Activated T-helper 9 cell treated with anti-CD3 and anti-CD28 coated beads, Interleukin-2, amount 50 U/mL, for 16 hours (primary cell): ENCODE data around the gene APOLD1.
A peak's percentile ranks its signal among the peaks of the same experiment; 100 is the strongest.
"Not testable (repeated sequence)": the region's sequence is repeated elsewhere in the genome, so short reads cannot be mapped to it uniquely, and the experiment has no call there.

Experiments
- DNase-seq: peaks from one replicate; pipeline ENCODE4 v3.0.0-alpha.2; 2020; ENCODE audit warnings: low read depth

The APOLD1 gene

DNA sequence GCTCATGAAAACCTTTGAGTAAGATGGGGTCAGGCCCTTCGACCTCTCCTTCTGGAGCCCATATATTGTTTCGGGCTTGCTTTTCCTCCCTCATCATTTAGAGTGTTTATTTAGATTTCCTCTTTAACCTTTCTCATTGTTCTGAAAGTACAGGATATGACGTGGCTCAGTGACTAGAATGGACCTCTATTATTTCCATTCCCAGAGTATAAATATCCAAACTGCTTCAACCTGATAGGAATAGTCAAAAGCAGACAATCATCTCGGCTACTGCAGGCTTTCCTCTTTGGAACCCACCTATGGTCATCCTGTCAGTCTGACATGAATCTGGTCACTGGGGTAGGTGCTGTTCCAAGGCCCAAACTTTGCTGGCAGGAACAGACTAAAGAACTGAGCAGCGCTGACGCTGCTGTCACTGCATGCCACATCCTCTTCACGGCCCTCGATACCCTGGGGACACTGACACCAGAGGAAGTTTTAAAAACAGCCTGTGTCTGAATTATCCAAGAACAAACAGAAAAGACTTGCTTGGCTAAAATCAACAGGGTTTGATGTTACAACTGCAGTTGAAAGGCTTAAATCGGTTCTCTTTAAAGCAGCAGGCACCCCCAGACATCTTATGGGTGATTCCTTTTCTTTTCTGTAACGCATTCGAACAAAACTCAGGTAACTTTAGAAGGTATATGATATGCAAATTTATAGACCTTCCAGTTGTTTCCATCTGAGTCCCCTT, 22.7 kb downstream of the APOLD1 start:
- peak; percentile 3 for DNase-seq

DNA sequence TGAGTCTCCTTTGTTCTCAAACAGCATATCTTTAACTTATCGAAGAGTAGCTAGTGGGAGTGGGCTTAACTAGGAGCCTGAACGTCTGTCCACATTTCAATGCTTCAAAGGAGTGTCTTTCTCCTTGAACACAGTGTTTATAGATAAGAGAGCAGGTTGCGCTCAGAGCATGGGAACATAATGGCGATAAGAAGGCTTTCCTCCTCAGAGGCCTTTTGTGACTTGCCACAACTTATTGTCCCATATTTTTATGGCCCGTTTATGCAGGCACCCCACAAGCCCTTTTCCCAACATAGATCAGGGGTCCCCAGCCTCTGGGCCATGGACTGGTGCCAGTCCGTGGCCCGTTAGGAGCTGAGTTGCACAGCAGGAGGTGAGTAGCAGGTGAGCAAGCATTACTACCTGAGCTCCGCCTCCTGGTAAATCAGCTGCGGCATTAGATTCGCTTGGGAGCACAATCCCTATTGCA, 25.1 kb downstream of the APOLD1 start:
- DNase-seq, result no peak

DNA sequence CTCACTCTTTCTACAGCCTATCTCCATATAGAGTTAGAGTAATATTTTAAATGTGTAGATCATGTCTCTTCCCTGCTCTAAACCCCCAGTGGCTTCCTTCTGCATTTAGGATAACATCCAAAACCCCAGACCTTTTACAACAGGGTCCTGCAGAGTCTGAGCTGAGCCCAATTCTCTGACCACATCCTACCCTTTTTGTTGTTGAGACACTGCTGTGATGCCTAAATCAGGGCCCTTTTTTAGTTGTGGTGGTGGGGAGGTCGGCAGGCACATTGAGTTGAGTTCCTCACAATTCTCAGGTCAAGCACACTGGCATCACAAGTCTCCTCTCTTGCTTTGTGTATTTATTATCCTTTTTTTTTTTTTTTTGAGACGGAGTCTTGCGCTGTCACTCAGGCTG, 25.9 kb downstream of the APOLD1 start:
- no peak for DNase-seq

DNA sequence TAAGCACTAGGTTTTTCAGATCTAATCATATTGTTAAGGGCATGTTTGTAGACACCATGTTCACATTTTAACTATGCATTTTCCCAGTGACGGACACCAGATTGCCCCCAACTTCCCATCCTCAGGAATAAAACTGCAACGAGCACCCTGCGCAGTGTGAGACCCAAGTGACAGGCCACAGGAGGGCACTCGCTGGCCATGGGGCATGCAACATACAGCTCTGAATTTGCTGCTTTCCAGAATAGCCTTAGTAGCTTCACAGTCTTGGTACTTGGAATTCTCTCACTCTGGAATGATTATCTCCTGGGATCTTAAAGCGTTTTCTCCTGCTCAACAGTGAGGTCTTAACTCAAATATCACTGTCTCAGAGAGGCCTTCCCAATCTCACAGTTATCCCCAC, 26.7 kb downstream of the APOLD1 start:
- DNase-seq, result no peak

DNA sequence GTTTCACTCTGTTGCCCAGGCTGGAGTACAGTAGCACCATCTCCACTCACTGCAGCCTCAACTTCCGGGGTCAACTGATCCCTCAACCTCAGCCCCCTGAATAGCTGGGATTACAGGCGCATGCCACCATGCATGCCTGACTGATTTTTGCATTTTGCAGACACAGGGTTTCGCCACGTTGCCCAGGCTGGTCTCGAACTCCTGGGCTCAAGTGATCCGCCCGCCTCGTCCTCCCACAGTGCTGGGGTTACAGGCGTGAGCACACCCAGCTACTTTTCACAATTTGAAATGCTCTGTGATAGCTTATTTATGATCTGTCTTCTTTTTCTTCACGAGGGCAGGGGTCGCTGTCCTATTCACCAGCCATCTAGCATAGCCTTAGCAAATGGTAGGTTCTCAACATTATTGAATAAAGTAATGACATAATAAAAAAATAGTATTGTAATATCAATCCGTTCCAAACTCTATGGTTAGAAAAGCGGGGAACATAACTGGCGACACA, 27.2 kb downstream of the APOLD1 start:
- DNase-seq, result no peak

DNA sequence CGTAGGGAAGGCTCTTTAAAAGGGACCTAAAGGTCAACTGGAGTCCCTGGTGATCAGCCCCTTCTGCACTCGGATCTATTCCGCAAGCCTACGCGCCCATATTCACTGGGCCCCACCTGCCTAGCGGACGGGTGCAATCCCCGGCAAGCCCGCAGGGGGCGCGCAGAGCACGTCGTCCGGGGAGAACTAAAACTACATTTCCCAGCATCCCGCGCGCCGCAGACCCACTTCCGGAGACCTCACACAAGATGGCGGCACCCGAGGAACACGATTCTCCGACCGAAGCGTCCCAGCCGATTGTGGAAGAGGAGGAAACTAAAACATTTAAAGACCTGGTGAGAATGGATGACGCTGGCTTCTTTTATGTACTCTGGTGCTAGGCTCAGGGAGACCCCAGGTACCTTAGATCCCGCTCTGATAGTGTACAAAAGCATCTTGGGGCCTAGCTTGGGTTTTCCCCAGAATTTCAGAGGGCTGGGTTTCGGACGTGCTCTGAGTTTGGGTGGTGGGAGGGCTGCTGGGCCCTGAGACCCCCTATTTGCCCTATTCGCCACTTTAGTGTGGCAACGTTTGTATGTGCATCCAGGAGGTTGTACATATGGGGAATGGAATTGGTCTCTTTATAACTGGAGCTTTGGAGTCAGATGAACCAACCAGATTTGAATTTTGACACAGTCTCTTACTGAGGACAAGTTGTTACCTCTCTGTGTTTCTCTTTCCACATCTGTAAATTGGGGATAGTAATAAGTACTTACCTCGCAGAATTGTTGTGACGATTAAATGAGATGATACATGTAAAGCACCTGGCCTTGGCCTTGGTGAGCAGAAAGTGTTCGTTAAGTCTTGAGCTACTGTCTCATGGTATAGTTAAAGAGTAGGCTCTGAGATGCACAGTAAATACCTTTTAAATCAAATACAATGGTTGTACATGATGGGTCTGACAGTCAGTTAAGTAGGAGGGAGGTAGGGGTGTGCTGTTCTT, 28.0 kb downstream of the APOLD1 start, which contains the start of gene DDX47:
Gene DDX47, plus strand, starts transcription at position 227 of the 982 bp plus-strand sequence. Its CDS starts 22 bp downstream, at position 249.
- peak; percentile 96 for DNase-seq

DNA sequence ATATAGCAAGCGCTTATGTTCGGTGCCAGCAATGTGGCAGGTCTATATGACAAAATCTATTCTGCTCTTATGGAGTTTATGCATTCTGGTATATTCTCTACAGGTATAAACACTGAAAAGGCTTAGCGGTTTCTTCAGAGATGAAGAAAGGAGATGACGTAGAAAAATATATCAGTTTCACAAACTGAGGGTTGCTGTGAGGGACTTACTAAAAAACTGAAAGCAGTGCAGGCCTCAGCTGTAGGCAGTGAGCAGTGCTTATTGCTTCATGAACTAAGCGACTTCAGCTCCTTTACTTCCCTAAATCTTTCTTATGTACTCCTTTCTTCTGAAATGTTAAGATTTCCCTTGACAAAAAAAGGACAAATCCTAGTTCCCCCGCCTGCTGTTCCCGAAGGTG, 32.2 kb downstream of the APOLD1 start:
- no peak for DNase-seq

DNA sequence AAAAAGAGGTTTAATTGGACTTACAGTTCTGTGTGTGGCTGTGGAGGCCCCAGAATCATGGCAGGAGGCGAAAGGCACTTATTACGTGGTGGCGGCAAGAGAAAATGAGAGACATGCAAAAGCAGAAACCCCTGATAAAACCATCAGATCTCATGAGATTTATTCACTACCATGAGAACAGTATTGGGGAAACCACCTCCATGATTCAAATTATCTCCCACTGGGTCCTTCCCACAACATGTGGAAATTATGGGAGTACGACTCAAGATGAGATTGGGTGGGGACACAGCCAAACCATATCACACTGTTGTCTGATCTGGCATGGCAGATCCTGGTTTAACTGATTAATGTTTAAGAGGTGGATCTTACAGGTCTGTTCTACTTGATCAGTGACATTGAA, 33.2 kb downstream of the APOLD1 start:
- DNase-seq, result no peak

DNA sequence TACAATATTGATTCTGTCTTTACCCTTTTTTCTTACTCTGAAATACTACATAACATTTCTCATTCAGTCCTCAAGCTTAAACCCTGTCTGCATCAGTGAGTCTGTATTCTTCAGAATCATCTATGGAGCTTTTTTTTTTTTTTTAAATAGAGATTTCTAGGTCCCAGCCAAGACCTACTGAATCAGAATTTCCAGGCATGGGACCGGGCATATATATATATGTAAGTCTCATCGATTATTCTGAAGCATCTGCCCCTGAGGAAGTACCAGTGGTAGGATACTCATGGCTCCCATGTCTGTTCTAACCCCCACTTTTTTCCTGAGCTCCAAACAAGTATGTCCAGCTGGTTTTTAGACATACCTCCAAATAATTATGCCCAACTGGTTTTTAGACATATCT, 33.8 kb downstream of the APOLD1 start:
- no peak for DNase-seq

DNA sequence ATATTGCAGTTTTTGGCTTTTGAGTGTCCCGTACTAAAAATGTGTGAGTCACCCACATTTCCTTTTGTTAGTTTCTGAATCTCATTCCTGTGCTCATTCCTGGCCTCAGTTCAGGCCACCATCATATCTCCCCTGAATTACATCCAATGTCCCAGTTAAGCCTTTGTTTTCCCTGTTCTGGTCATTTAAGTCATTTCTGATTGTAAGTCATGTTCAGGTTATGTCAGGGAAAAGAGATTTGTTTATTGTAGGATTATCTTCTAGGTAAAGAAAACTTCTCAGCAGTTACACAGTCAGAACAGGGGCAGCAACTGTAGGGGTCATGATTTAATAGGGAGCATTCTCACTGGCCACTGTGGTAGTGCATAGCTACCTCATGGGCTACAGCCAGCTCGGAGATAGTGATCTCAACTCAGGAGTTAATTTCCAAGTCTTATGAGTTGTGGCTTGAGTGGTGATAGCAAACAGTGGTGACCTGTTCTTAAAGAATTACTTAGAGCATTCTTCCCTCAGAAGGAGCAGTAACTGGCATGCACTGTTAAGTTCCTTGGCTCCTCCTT, 34.4 kb downstream of the APOLD1 start:
- no peak for DNase-seq

DNA sequence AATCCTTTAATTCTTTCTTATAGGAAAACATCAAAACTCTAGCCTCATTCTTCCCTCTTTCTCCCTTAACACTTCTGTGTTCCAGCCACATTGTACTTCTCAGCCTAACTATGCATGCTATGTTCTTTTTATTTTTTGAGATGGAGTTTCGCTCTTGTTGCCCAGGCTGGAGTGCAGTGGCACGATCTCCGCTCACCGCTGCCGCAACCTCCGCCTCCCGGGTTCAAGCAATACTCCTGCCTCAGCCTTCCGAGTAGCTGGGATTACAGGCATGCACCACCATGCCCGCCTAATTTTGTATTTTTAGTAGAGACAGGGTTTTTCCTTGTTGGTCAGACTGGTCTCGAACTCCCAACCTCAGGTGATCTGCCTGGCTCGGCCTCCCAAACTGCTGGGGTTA, 34.9 kb downstream of the APOLD1 start:
- DNase-seq, result not testable (repeated sequence)

DNA sequence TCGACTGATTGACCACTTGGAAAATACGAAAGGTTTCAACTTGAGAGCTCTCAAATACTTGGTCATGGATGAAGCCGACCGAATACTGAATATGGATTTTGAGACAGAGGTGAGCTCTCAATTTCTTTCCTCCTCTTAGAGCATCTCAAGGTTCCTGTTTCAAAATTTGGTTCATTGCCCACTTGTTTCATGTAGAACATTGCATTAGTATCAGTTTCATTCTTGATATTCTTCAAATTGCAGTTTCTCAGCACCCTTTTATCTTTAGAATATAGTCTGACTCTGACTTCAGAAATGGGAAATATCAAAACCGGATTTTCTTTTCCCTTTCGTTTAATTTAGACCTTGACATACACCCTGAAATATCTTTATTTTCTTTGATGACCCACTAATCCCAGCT, 36.5 kb downstream of the APOLD1 start:
- DNase-seq, result no peak

DNA sequence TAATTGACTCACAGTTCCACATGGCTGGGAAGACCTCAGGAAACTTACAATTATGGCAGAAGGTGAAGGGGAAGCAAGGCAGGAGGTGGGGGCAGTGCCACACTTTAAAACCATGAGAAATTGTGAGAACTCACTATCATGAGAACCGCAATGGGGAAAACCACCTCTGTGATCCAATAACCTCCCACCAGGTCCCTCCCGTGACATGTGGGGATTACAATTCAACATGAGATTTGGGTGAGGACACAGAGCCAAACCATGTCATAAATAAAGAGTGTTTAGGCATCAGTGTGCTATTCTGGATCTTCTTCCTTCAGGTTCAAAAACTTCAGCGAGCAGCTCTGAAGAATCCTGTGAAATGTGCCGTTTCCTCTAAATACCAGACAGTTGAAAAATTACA, 37.4 kb downstream of the APOLD1 start:
- DNase-seq, result no peak

DNA sequence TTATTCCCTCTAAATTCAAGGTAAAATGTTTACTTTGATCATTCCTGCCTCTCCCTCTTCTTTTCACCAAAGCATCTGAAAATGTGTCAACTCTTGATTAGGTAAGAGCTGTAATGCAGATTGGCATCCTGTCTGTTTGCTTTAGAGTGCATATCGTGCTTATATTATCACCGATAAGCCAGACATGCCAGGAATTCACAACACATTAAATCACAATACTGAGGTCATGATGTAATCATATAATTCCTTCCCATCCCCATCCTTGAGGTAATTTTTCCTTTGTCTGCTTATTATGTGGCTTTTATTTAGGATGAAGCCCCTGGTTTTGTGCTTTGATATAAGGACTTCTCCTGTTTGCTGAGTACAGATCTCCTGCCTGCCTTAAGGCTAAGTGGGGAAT, 37.8 kb downstream of the APOLD1 start:
- no peak for DNase-seq

DNA sequence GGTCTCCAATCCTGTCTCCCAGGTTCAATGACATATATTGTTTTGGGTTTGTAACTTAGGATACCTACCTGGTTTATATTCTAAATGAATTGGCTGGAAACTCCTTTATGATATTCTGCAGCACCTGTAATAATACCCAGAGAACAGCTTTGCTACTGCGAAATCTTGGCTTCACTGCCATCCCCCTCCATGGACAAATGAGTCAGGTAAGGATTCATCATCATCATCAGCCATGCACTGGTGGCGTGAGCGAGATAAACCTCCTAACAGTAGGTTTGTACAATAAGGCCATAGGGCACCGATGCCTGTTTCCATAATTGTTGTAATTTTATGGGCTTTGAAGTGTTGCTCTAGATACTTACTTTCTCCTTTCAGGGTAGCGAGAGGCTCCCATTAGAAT, 38.4 kb downstream of the APOLD1 start:
- no peak for DNase-seq

DNA sequence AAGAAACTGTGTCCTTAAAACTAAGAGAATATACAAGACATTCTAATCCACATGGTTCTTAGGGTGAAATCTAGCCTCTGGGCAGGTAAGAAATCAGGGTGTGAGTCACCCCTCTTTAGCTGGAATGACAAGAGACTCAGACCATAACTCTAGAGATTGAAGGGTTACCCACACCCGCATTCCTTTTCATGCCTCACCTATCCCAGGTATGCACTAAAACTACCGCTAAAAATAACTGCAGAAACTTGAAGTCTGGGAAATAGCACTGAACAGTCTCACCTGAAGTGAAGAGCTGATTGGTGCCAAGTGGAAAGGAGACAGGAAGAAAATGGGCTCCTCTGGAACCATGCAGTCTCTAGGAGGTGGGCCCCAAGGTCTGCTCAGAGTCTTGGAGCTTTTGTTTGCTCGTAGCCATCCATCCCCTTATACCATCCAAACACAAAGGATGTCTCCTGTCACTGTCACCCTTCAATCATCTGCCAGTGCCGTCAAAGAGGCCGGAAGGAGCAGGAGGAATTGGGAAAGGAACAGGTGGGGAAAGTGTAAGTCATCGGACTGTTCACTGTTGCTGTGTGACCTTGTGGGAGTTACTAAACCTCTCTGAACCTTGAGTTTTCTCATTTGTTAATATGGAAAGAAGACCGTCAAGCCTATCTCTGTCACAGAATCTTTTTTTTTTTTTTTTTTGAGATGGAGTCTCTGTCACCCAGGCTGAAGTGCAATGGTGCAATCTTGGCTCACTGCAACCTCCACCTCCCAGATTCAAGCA, 50.1 kb downstream of the APOLD1 start:
- DNase-seq, result no peak

DNA sequence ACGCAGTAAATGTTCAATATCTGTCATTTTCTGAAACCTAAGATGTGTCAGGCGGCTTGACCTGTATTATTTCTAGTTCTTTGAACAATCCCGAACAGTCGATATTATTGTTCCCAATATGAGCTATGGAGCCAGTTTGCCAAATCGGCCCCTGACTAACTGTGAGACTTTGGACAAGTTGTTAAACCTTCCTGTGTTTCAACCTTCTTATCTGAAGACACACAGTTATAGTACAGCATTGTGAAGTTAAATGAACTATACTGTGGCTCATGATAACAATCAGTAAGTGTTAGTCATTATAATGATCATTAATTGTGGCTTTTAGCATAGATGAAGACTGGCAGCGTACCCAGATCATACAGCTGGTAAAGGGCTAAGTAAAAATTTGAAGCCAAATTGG, 51.1 kb downstream of the APOLD1 start:
- DNase-seq, result no peak

DNA sequence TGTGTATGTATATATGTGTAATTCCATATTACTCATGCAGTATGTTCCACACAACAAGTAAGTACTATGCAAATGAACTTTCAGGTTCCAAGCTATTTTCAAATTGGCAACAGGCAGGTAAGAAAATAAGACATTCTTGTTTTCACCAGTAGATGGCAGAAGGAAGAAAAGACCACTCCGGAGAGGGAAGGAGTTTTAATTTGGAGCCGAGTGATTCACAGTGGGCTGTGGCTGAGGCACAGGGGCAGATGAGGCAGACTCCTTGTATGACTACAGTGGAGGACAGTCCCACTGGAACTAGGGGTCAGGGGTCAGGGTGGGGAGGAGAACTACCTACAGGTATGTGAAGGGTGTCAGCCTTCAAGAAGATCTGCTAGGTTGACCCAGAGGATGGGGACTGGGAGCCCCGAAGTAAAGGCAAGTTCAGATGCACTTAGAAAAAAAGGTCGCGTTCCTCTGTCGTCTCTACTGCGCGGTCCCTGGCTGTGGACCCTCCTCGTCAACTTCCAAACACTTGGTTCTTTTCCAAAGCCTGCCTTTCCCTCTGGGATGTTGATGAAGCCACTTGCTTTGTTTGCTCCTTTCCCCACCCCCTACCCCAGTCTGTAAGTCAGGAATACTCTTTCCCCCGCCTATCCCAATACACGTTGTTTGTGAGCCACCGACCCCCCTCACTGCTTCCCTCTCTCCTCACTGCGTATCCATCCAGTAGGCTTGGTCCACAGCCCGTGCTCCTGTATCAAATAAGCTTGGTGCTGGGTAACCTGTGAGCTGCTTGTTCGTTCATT, 51.8 kb downstream of the APOLD1 start:
- DNase-seq, result peak; percentile 6

DNA sequence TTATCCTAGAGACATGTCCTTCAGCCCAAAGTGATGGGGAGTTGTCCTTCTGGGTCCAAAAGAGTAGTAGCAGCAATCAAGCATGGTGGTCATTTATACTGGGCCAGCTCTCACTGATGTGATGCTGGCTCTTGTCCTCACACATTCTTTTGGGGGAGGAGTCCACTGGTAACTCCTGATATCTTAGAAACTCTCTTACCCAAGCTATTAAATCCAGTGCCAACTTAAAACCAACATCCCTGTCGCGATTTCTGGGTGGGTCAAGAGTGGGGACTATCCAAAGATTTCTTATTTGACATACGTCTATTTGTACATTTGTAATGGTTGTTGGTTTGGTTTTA, 52.3 kb downstream of the APOLD1 start:
- no peak for DNase-seq

DNA sequence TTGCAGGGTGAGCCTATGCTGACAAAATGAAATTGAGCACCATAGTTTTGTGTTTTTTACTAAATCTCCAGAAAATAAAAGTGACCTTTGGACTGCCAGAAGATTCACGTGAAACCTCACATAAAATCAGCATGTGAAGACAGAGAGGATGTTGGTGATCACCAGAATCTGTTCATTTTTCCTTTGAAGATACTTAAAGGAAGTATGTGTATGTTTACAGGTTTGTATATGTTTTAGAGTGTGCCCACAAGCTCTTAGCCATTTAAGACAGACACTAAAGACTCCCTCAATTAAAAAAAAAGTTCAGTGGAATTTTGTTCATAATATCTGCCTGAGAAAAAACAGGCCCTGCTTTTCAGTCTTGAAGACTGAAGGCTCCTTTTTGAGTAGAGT, 53.5 kb downstream of the APOLD1 start:
- no peak for DNase-seq

DNA sequence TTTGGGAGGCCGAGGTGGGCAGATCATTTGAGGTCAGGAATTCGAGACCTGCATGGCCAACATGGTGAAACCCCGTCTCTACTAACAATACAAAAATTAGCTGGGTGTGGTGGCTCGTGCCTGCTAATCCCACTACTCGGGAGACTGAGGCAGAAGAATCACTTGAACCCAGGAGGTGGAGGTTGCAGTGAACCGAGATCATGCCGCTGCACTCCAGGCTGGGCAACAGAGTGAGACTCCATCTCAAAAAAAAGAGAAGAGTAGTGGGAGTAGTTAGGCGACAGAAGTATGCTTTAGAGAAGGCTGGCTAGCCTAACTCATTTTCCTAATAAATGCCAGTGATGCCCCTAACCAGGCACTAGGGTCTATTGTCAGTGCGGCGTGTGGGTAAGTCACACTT, 54.0 kb downstream of the APOLD1 start:
- not testable (repeated sequence) for DNase-seq
